Testis (tissue), 3 donors: ENCODE results near the gene JOSD2. TPM values are rescaled to one million over a fixed set of nuclear protein-coding genes. Genes with fewer than 3 reads are reported as not detected.

ENCODE experiments used
- DNase-seq: peaks from one replicate; pipeline ENCODE4 v3.0.0-alpha.2; 2019
- H3K27ac ChIP-seq, 2 donors: fragments of 200-600 bp; sonication (generic); one replicate each; pipeline ENCODE4 v1.5.1; 2019
- H3K27me3 ChIP-seq: fragments of 200-600 bp; sonication (generic); one replicate; pipeline ENCODE4 v1.5.1; 2019
- H3K36me3 ChIP-seq: fragments of 200-600 bp; sonication (generic); one replicate; pipeline ENCODE4 v1.5.1; 2017; ENCODE audit warnings: low read depth; ENCODE audit errors: missing control alignments
- H3K4me1 ChIP-seq: fragments of 200-600 bp; sonication (generic); one replicate; pipeline ENCODE4 v1.5.1; 2019
- H3K4me3 ChIP-seq, 2 donors: fragments of 200-600 bp; sonication (generic); one replicate each; pipeline ENCODE4 v1.5.1; 2017 to 2019
- H3K9me3 ChIP-seq: fragments of 200-600 bp; sonication (generic); one replicate; pipeline ENCODE4 v1.5.1; 2017
- CTCF ChIP-seq, 3 experiments: fragments of 450-650 bp in 2 of 3; fragments of 200-600 bp in 1 of 3; sonication (generic) in 1 of 3; IDR thresholded peaks; one replicate each; pipeline ENCODE4 v1.5.1; 2016 to 2019; ENCODE audit warnings: antibody characterized with exemption in 3 of 3, mild to moderate bottlenecking in 2 of 3, moderate library complexity in 1 of 3
- POLR2A ChIP-seq: fragments of 450-650 bp; IDR thresholded peaks from one replicate; pipeline ENCODE4 v1.6.1; 2017; ENCODE audit warnings: antibody characterized with exemption, mild to moderate bottlenecking, moderate library complexity
- WGBS, 2 donors: methylation state at CpG; one replicate each; pipeline ENCODE4 v1.1.5; 2018; 5-methylcytosine and 5-hydroxymethylcytosine counted together
- intact Hi-C: fragments of 100-400 bp; cut with DNase I; formaldehyde crosslinking; loops from one replicate; pipeline ENCODE4 v1.15.1; 2023; ENCODE audit warnings: low total_unique reads
- polyA plus RNA-seq: library from polyadenylated mRNA; stranded (reverse); fragments of 350-450 nt; fragmentation: Illumina TruSeq; extraction: RNeasy Lipid Tissue Mini Kit (QIAGEN cat#74804); gene quantifications from one replicate; pipeline ENCODE4 v1.2.3, GENCODE V29; 2014; ENCODE audit warnings: low read depth, low replicate concordance; ENCODE audit not compliant: insufficient read depth
- total RNA-seq, 2 donors: library from RNA; depleted of rRNA; stranded (reverse); fragments of >200 nt; gene quantifications; one replicate each; pipeline ENCODE4 v1.2.3, GENCODE V29; 2016

JOSD2 gene
- total and polyA plus RNA-seq, 3 donors from 2014 or later: 21.6 to 37.7 (median 26.1) TPM

- Histone ChIP-seq H3K36me3 (no peaks in the 10 kb centered on the region), H3K4me3 (no peak overlapping the region), H3K27ac (no peak overlapping the region), H3K4me1 (peaks cover 3% of the 10 kb centered on the region), H3K9me3 (no peaks in the 10 kb centered on the region), H3K27me3 (no peaks in the 10 kb centered on the region)
- no peak for DNase-seq
- intact Hi-C loops: no loop called here
- 82% methylated on average over 11 of the region's 11 CpGs for WGBS, 2 donors
- TF ChIP-seq CTCF (IDR thresholded peaks at IDR 0.05) (no peak), POLR2A (no peak)
Observed at GRCh38 chr19:50498219-50499056, 12.6 kb downstream of the JOSD2 start.

GRCh38 chr19:50497022-50497405, 14.0 kb downstream of the JOSD2 start:
- no peak for DNase-seq

GRCh38 chr19:50496189-50497021, 14.6 kb downstream of the JOSD2 start:
- 73 to 76% methylated on average over 27 to 30 of the region's 30 CpGs for WGBS, 2 donors
- intact Hi-C loops: no loop called here

More at GRCh38 chr19:50497022-50497405, 14.0 kb downstream of the JOSD2 start:
- Histone ChIP-seq H3K4me1 (peaks cover 3% of the 10 kb centered on the region), H3K36me3 (no peaks in the 10 kb centered on the region), H3K27ac (no peak overlapping the region), H3K27me3 (no peaks in the 10 kb centered on the region), H3K9me3 (no peaks in the 10 kb centered on the region), H3K4me3 (no peak overlapping the region)
- WGBS, 2 donors: 69 to 71% methylated on average over 8 of the region's 8 CpGs
- no peak for TF ChIP-seq POLR2A
- TF ChIP-seq CTCF (IDR thresholded peaks at IDR 0.05): no peak
- intact Hi-C loops: no loop called here

GRCh38 chr19:50495020-50495531, 15.9 kb downstream of the JOSD2 start:
- TF ChIP-seq POLR2A: no peak
- TF ChIP-seq CTCF (IDR thresholded peaks at IDR 0.05): no peak
- intact Hi-C loops: no loop called here
- DNase-seq: no peak
- Histone ChIP-seq H3K4me1 (peaks cover 3% of the 10 kb centered on the region), H3K9me3 (no peaks in the 10 kb centered on the region), H3K27me3 (no peaks in the 10 kb centered on the region), H3K36me3 (no peaks in the 10 kb centered on the region), H3K27ac (no peak overlapping the region), H3K4me3 (no peak overlapping the region)
- WGBS, 2 donors: 90 to 92% methylated on average over 5 of the region's 5 CpGs

More at GRCh38 chr19:50496189-50497021, 14.6 kb downstream of the JOSD2 start:
- no peak for TF ChIP-seq CTCF (IDR thresholded peaks at IDR 0.05)
- TF ChIP-seq POLR2A: no peak
- H3K4me1 ChIP-seq: peaks cover 3% of the 10 kb centered on the region
- no peak overlapping the region for H3K4me3 ChIP-seq
- no peak overlapping the region for H3K27ac ChIP-seq
- DNase-seq: peak; percentile 86
- no peaks in the 10 kb centered on the region for H3K27me3 ChIP-seq
- no peaks in the 10 kb centered on the region for H3K36me3 ChIP-seq
- no peaks in the 10 kb centered on the region for H3K9me3 ChIP-seq
